Liver (tissue), 9 donors: ENCODE results near the gene TNFRSF11A. TPM values are rescaled to one million over a fixed set of nuclear protein-coding genes. Genes with fewer than 3 reads are reported as not detected.

ENCODE experiments used
- DNase-seq: peaks from one replicate; pipeline ENCODE4 v3.0.0-alpha.2; 2017; ENCODE audit warnings: low spot score
- H3K27ac ChIP-seq, 2 donors: one replicate each; pipeline ENCODE4 v1.7.0; 2013; ENCODE audit warnings: inconsistent platforms in 2 of 2, low read length in 2 of 2, control low read depth in 1 of 2, low read depth in 1 of 2, mild to moderate bottlenecking in 1 of 2
- H3K27me3 ChIP-seq, 4 donors: one replicate each; pipeline versions ENCODE4 v1.6.1 to v1.7.0; 2013; ENCODE audit warnings: low read length in 3 of 4, inconsistent platforms in 1 of 4, mild to moderate bottlenecking in 1 of 4, moderate library complexity in 1 of 4; ENCODE audit not compliant: control insufficient read depth in 4 of 4, insufficient read depth in 4 of 4
- H3K36me3 ChIP-seq, 4 donors: one replicate each; pipeline versions ENCODE4 v1.6.1 to v1.7.0; 2013; ENCODE audit warnings: low read length in 3 of 4, mild to moderate bottlenecking in 3 of 4, low read depth in 1 of 4, moderate library complexity in 1 of 4; ENCODE audit not compliant: control insufficient read depth in 4 of 4, insufficient read depth in 3 of 4
- H3K4me1 ChIP-seq, 4 donors: one replicate each; pipeline versions ENCODE4 v1.6.1 to v1.7.0; 2013; ENCODE audit warnings: low read length in 3 of 4, mild to moderate bottlenecking in 3 of 4, moderate library complexity in 1 of 4; ENCODE audit not compliant: control insufficient read depth in 4 of 4, insufficient read depth in 4 of 4
- H3K4me3 ChIP-seq, 3 donors: one replicate each; pipeline versions ENCODE4 v1.6.1 to v1.7.0; 2013; ENCODE audit warnings: low read length in 3 of 3, control low read depth in 1 of 3, low read depth in 1 of 3, mild to moderate bottlenecking in 1 of 3
- H3K9ac ChIP-seq, 2 donors: one replicate each; pipeline ENCODE4 v1.7.0; 2013; ENCODE audit warnings: low read length in 2 of 2, mild to moderate bottlenecking in 2 of 2, moderate library complexity in 2 of 2, control low read depth in 1 of 2, low read depth in 1 of 2
- H3K9me3 ChIP-seq, 4 donors: one replicate each; pipeline versions ENCODE4 v1.6.1 to v1.7.0; 2013; ENCODE audit warnings: low read length in 3 of 4; ENCODE audit not compliant: control insufficient read depth in 4 of 4
- ATF3 ChIP-seq: IDR thresholded peaks from 2 replicates; pipeline ENCODE4 v1.6.1; 2016; ENCODE audit warnings: antibody characterized with exemption
- CTCF ChIP-seq: fragments of 150-350 bp; IDR thresholded peaks from 2 replicates; pipeline ENCODE4 v1.5.1; 2017; ENCODE audit warnings: improper control_type of control experiment, low read depth, low read length; ENCODE audit not compliant: missing input control
- EGR1 ChIP-seq, 2 donors: IDR thresholded peaks; 2 replicates each; pipeline ENCODE4 v1.6.1; 2016 to 2018; ENCODE audit warnings: antibody characterized with exemption in 2 of 2, low read depth in 2 of 2
- FOXA1 ChIP-seq: IDR thresholded peaks from 2 replicates; pipeline ENCODE4 v1.6.1; 2016; ENCODE audit warnings: antibody characterized with exemption
- GABPA ChIP-seq, 2 donors: IDR thresholded peaks in 1 of 2; conservative IDR thresholded peaks in 1 of 2; 2 replicates each; pipeline ENCODE4 v1.6.1; 2016; ENCODE audit warnings: antibody characterized with exemption in 2 of 2, mild to moderate bottlenecking in 1 of 2, moderate library complexity in 1 of 2
- HNF4A ChIP-seq, 2 donors: conservative IDR thresholded peaks; 2 replicates each; pipeline ENCODE4 v1.6.1; 2016; ENCODE audit warnings: antibody characterized with exemption in 2 of 2, mild to moderate bottlenecking in 2 of 2
- HNF4G ChIP-seq: IDR thresholded peaks from 2 replicates; pipeline ENCODE4 v1.6.1; 2016; ENCODE audit warnings: antibody characterized with exemption
- JUND ChIP-seq, 2 donors: IDR thresholded peaks; 2 replicates each; pipeline ENCODE4 v1.6.1; 2016; ENCODE audit warnings: antibody characterized with exemption in 2 of 2
- MAX ChIP-seq: IDR thresholded peaks from 2 replicates; pipeline ENCODE4 v1.6.1; 2016; ENCODE audit warnings: antibody characterized with exemption
- NR2F2 ChIP-seq: IDR thresholded peaks from 2 replicates; pipeline ENCODE4 v1.6.1; 2016; ENCODE audit warnings: antibody characterized with exemption
- RAD21 ChIP-seq, 2 donors: IDR thresholded peaks; 2 replicates each; pipeline ENCODE4 v1.6.1; 2016; ENCODE audit warnings: antibody characterized with exemption in 2 of 2, mild to moderate bottlenecking in 2 of 2
- RXRA ChIP-seq, 2 donors: IDR thresholded peaks; 2 replicates each; pipeline ENCODE4 v1.6.1; 2017 to 2018; ENCODE audit warnings: antibody characterized with exemption in 2 of 2, mild to moderate bottlenecking in 1 of 2
- SP1 ChIP-seq: IDR thresholded peaks from 2 replicates; pipeline ENCODE4 v1.6.1; 2018; ENCODE audit warnings: antibody characterized with exemption, mild to moderate bottlenecking
- TAF1 ChIP-seq: conservative IDR thresholded peaks from 2 replicates; pipeline ENCODE4 v1.6.1; 2016; ENCODE audit warnings: antibody characterized with exemption, mild to moderate bottlenecking
- YY1 ChIP-seq: IDR thresholded peaks from 2 replicates; pipeline ENCODE4 v1.6.1; 2016; ENCODE audit warnings: antibody characterized with exemption, mild to moderate bottlenecking
- ZBTB33 ChIP-seq: IDR thresholded peaks from 2 replicates; pipeline ENCODE4 v1.6.1; 2016; ENCODE audit warnings: antibody characterized with exemption
- WGBS: extraction: QIAGEN DNeasy Blood & Tissue Kit; methylation state at CpG from one replicate; pipeline ENCODE4 v1.1.7; 2013; 5-methylcytosine and 5-hydroxymethylcytosine counted together
- polyA plus RNA-seq, 2 donors: library from polyadenylated mRNA; stranded (reverse) in 1 of 2; unstranded in 1 of 2; fragments of 200-250 nt in 1 of 2; fragments of >200 nt in 1 of 2; fragmentation: Nextera tagmentation in 1 of 2; extraction: Ambion mirVana in 1 of 2; gene quantifications; one replicate each; pipeline versions ENCODE4 v1.2.1 to v1.2.3, GENCODE V29; 2013 to 2015
- total RNA-seq, 2 donors: library from RNA; depleted of rRNA; stranded (reverse); fragments of >200 nt; gene quantifications; one replicate each; pipeline ENCODE4 v1.2.3, GENCODE V29; 2014
- donor health status: healthy.
- donor health status: healthy.
- donor health status: healthy.
- donor health status: healthy.
- donor health status: healthy.

The TNFRSF11A gene
- total and polyA plus RNA-seq, 4 donors = 0.32 to 1.8 (median 0.90) TPM

- Histone ChIP-seq H3K9me3 (no peaks in the 10 kb centered on the region), H3K27me3 (no peaks in the 10 kb centered on the region), H3K36me3 (no peaks in the 10 kb centered on the region), H3K27ac (no peak overlapping the region), H3K4me1 (peaks cover 0 to 14% (median 9%) of the 10 kb centered on the region in 4 donors), H3K4me3 (no peak overlapping the region), H3K9ac (no peak overlapping the region)
- TF ChIP-seq MAX (no peak), RXRA (IDR thresholded peaks at IDR 0.05) (no peak), HNF4A (conservative IDR thresholded peaks at IDR 0.05) (no peak), GABPA (IDR thresholded peaks at IDR 0.05 in 1 of 2, conservative IDR thresholded peaks at IDR 0.05 in 1 of 2) (no peak), SP1 (no peak), ATF3 (no peak)
- WGBS = 61% methylated on average over 3 of the region's 3 CpGs
- no peak for DNase-seq
These were observed 3.9 kb upstream of the TNFRSF11A start for GRCh38 chr18:62321201-62321600.

GRCh38 chr18:62323483-62324180 lies 1.5 kb upstream of the TNFRSF11A start:
- no peak overlapping the region for H3K27ac ChIP-seq
- no peak overlapping the region for H3K9ac ChIP-seq
- H3K9me3 ChIP-seq = no peaks in the 10 kb centered on the region
- 24% methylated on average over 6 of the region's 6 CpGs for WGBS
- no peaks in the 10 kb centered on the region for H3K36me3 ChIP-seq
- H3K27me3 ChIP-seq = peaks cover 0 to 11% (median 0%) of the 10 kb centered on the region in 4 donors
- H3K4me3 ChIP-seq = no peak overlapping the region
- DNase-seq = no peak
- H3K4me1 ChIP-seq = peaks cover 0 to 18% (median 13%) of the 10 kb centered on the region in 4 donors
- no peak for TF ChIP-seq RXRA (IDR thresholded peaks at IDR 0.05)
- no peak for TF ChIP-seq FOXA1
- TF ChIP-seq JUND (IDR thresholded peaks at IDR 0.05) = no peak
- no peak for TF ChIP-seq CTCF
- TF ChIP-seq GABPA (IDR thresholded peaks at IDR 0.05 in 1 of 2, conservative IDR thresholded peaks at IDR 0.05 in 1 of 2) = no peak
- TF ChIP-seq NR2F2 = no peak
- TF ChIP-seq SP1 = no peak
- TF ChIP-seq RAD21 (IDR thresholded peaks at IDR 0.05) = no peak
- TF ChIP-seq HNF4A (conservative IDR thresholded peaks at IDR 0.05) = no peak

- 39% methylated on average over 12 of the region's 12 CpGs for WGBS
- H3K4me3 ChIP-seq = no peak overlapping the region
- H3K27me3 ChIP-seq = peaks cover 0 to 11% (median 0%) of the 10 kb centered on the region in 4 donors
- H3K9me3 ChIP-seq = no peaks in the 10 kb centered on the region
- peaks cover 0 to 18% (median 13%) of the 10 kb centered on the region in 4 donors for H3K4me1 ChIP-seq
- no peaks in the 10 kb centered on the region for H3K36me3 ChIP-seq
- no peak for DNase-seq
- H3K9ac ChIP-seq = no peak overlapping the region
- no peak overlapping the region for H3K27ac ChIP-seq
- no peak for TF ChIP-seq NR2F2
- no peak for TF ChIP-seq HNF4A (conservative IDR thresholded peaks at IDR 0.05)
- TF ChIP-seq MAX = no peak
- TF ChIP-seq YY1 = no peak
- no peak for TF ChIP-seq EGR1 (IDR thresholded peaks at IDR 0.05; ENCODE audit: low read depth in 2 of 2)
- no peak for TF ChIP-seq ZBTB33
- TF ChIP-seq TAF1 = no peak
- no peak for TF ChIP-seq CTCF
- TF ChIP-seq RXRA (IDR thresholded peaks at IDR 0.05) = no peak
- TF ChIP-seq FOXA1 = no peak
- TF ChIP-seq JUND (IDR thresholded peaks at IDR 0.05) = no peak
- TF ChIP-seq ATF3 = no peak
- no peak for TF ChIP-seq HNF4G
These were observed 805 bp upstream of the TNFRSF11A start for GRCh38 chr18:62324181-62324828.
